Caki2 (cell line): ENCODE results near the gene LIN28B. TPM values are rescaled to one million over a fixed set of nuclear protein-coding genes. Genes with fewer than 3 reads are reported as not detected.

Experiments
- DNase-seq: peaks from one replicate; pipeline ENCODE4 v3.0.0-alpha.2; 2015; ENCODE audit warnings: low read depth
- in situ Hi-C: cut with HindIII; loops from 2 replicates; pipeline ENCODE4 v1.10.0; 2016; ENCODE audit warnings: low sequenced_read_pairs, low pct_unique_long_range_greater_than_20kb, mixed read lengths
- total RNA-seq: library from RNA; depleted of rRNA; stranded (reverse); fragments of >200 nt; shearing (Covaris generic); gene quantifications from 2 replicates; pipeline ENCODE4 v1.2.3, GENCODE V29; 2014; ENCODE audit warnings: low replicate concordance; rRNA removed

LIN28B gene
- total RNA-seq, 1 experiment from 2014 or later: not detected

GRCh38 chr6:105122717-105123116, 165.8 kb downstream of the LIN28B start:
- in situ Hi-C loops: no loop called here
- no peak for DNase-seq

Other genes starting within 250 kb of the LIN28B start
- 29.9 and 33.9 TPM in 2 replicates for gene HACE1, start 97.2 kb upstream of the LIN28B start, total RNA-seq
- 139 and 161 TPM in 2 replicates for gene POPDC3, start 222.9 kb downstream of the LIN28B start, total RNA-seq